ENCODE data around the gene CDKL2. TPM values are rescaled to one million over a fixed set of nuclear protein-coding genes. Genes with fewer than 3 reads are reported as not detected.

The CDKL2 gene
- polyA plus RNA-seq, 1 donor (not counting 4 experiments of a cell fraction or from before 2014, with no cell fraction given): 0.64 TPM

DNA sequence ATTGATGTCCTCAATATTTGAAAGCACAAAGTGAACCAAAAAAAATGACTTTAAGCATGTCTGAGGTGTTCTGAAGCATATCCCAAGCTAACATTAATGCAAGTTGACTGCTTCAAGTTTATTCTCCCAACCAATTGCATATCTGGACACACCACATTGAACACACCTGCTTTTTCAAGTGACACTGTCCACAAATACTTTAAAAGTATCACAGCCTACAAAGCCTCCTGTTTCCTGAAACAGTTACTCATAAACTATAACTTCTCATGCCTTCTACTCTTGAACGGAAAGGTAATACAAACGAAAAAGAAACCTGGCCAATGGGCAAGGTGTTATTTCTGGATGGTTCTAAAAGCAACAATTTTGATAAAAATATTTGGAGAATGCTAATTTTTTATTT, 1.1 kb downstream of the CDKL2 start:
- no peaks in the 10 kb centered on the region for H4K20me1 ChIP-seq (ENCODE audit: control insufficient read depth, extremely low read depth, insufficient read depth, low read length)
- H3K36me3 ChIP-seq (ENCODE audit: control insufficient read depth in 2 of 2, extremely low read depth in 1 of 2, insufficient read depth in 2 of 2, low read length in 2 of 2): no peaks in the 10 kb centered on the region
- no peaks in the 10 kb centered on the region for H3K79me2 ChIP-seq (ENCODE audit: control insufficient read depth, insufficient read depth, low read length)
- H3K9me3 ChIP-seq (ENCODE audit: control insufficient read depth, low read depth, low read length): no peaks in the 10 kb centered on the region
- dilution Hi-C loops (cut with MboI; ENCODE audit: extremely low pct_ligation_motif_present, low sequenced_read_pairs): no loop called here
- no peak overlapping the region for H3K4me2 ChIP-seq (ENCODE audit: control insufficient read depth, extremely low read depth, insufficient read depth, low read depth, low read length)
- H3K9ac ChIP-seq (ENCODE audit: control insufficient read depth, extremely low read depth, insufficient read depth, low read length): no peak overlapping the region
- no peak overlapping the region for H2AFZ ChIP-seq (ENCODE audit: control insufficient read depth, low read length)
- TF ChIP-seq, protein P1, sequence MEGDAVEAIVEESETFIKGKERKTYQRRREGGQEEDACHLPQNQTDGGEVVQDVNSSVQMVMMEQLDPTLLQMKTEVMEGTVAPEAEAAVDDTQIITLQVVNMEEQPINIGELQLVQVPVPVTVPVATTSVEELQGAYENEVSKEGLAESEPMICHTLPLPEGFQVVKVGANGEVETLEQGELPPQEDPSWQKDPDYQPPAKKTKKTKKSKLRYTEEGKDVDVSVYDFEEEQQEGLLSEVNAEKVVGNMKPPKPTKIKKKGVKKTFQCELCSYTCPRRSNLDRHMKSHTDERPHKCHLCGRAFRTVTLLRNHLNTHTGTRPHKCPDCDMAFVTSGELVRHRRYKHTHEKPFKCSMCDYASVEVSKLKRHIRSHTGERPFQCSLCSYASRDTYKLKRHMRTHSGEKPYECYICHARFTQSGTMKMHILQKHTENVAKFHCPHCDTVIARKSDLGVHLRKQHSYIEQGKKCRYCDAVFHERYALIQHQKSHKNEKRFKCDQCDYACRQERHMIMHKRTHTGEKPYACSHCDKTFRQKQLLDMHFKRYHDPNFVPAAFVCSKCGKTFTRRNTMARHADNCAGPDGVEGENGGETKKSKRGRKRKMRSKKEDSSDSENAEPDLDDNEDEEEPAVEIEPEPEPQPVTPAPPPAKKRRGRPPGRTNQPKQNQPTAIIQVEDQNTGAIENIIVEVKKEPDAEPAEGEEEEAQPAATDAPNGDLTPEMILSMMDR (optimal IDR thresholded peaks at IDR 0.05 in 1 of 3, IDR thresholded peaks at IDR 0.05 in 1 of 3, conservative IDR thresholded peaks at IDR 0.05 in 1 of 3; ENCODE audit: extremely low read depth in 1 of 3, insufficient read depth in 2 of 3, low read length in 3 of 3): no peak
- no peak for TF ChIP-seq EZH2 (IDR thresholded peaks at IDR 0.05; ENCODE audit: low read length)
- H3K27ac ChIP-seq (ENCODE audit: control insufficient read depth, insufficient read depth, low read length): no peak overlapping the region
- FAIRE-seq: no peak
- H3K9me1 ChIP-seq (ENCODE audit: control insufficient read depth, extremely low read depth, insufficient read depth, low read length): no peaks in the 10 kb centered on the region
- no peaks in the 10 kb centered on the region for H3K27me3 ChIP-seq (ENCODE audit: control insufficient read depth, extremely low read depth, insufficient read depth, low read length)
- no peak overlapping the region for H3K4me3 ChIP-seq (ENCODE audit: control insufficient read depth in 2 of 3, extremely low read depth in 1 of 3, insufficient read depth in 2 of 3, low read depth in 1 of 3, low read length in 3 of 3)
- H3K4me1 ChIP-seq (ENCODE audit: control insufficient read depth, extremely low read depth, insufficient read depth, low read length): peaks cover 11% of the 10 kb centered on the region
- no peak for DNase-seq (ENCODE audit: low read depth, low spot score)

DNA sequence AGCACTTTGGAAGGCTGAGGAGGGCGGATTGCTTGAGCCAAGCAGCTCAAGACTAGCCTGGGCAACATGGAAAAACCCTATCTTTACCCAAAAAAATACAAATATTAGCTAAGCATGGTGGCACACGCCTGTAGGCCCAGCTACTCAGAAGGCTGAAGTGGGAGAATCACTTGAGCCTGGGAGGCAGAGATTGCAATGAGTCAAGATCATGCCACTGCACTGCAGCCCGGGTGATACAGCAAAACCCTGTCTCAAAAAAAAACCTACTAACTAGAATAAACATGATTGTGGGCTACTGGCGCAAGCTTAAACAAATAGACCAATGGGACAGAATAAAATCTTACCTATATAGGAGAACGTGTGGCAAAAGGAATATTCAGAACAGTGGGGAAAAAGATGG, 7.3 kb downstream of the CDKL2 start:
- H3K36me3 ChIP-seq (ENCODE audit: control insufficient read depth in 2 of 2, extremely low read depth in 1 of 2, insufficient read depth in 2 of 2, low read length in 2 of 2): no peaks in the 10 kb centered on the region
- no peaks in the 10 kb centered on the region for H4K20me1 ChIP-seq (ENCODE audit: control insufficient read depth, extremely low read depth, insufficient read depth, low read length)
- no peaks in the 10 kb centered on the region for H3K9me1 ChIP-seq (ENCODE audit: control insufficient read depth, extremely low read depth, insufficient read depth, low read length)
- DNase-seq (ENCODE audit: low read depth, low spot score) (no peak), FAIRE-seq (no peak)
- H3K79me2 ChIP-seq (ENCODE audit: control insufficient read depth, insufficient read depth, low read length): no peaks in the 10 kb centered on the region
- no peak overlapping the region for H2AFZ ChIP-seq (ENCODE audit: control insufficient read depth, low read length)
- no peak overlapping the region for H3K27ac ChIP-seq (ENCODE audit: control insufficient read depth, insufficient read depth, low read length)
- no peaks in the 10 kb centered on the region for H3K27me3 ChIP-seq (ENCODE audit: control insufficient read depth, extremely low read depth, insufficient read depth, low read length)
- H3K4me1 ChIP-seq (ENCODE audit: control insufficient read depth, extremely low read depth, insufficient read depth, low read length): no peaks in the 10 kb centered on the region
- no peak overlapping the region for H3K4me2 ChIP-seq (ENCODE audit: control insufficient read depth, extremely low read depth, insufficient read depth, low read depth, low read length)
- dilution Hi-C loops (cut with MboI; ENCODE audit: extremely low pct_ligation_motif_present, low sequenced_read_pairs): no loop called here
- TF ChIP-seq, protein P1 (optimal IDR thresholded peaks at IDR 0.05 in 1 of 3, IDR thresholded peaks at IDR 0.05 in 1 of 3, conservative IDR thresholded peaks at IDR 0.05 in 1 of 3; ENCODE audit: extremely low read depth in 1 of 3, insufficient read depth in 2 of 3, low read length in 3 of 3): no peak
- no peak for TF ChIP-seq EZH2 (IDR thresholded peaks at IDR 0.05; ENCODE audit: low read length)
- no peak overlapping the region for H3K4me3 ChIP-seq (ENCODE audit: control insufficient read depth in 2 of 3, extremely low read depth in 1 of 3, insufficient read depth in 2 of 3, low read depth in 1 of 3, low read length in 3 of 3)
- no peaks in the 10 kb centered on the region for H3K9me3 ChIP-seq (ENCODE audit: control insufficient read depth, low read depth, low read length)
- H3K9ac ChIP-seq (ENCODE audit: control insufficient read depth, extremely low read depth, insufficient read depth, low read length): no peak overlapping the region
